WTC11 (cell line): ENCODE measurements around the gene TBC1D22A. TPM values are rescaled to one million over a fixed set of nuclear protein-coding genes. Genes with fewer than 3 reads are reported as not detected.
A peak's percentile ranks its signal among the peaks of the same experiment; 100 is the strongest.

Experiments
- ATAC-seq: fragments of 200-7000 bp; cut with Tn5 transposase; 2 replicates; pipeline ENCODE4 v1.10.0; 2021; ENCODE audit warnings: mild to moderate bottlenecking, moderate library complexity
- CTCF ChIA-PET: fragments of 300-600 bp; sonication (Branson Sonifier 250); formaldehyde crosslinking; loops from one replicate; lab custom pipeline; 2021; ENCODE audit warnings: antibody characterized with exemption; lab: Charles Lee
- POLR2A ChIA-PET: fragments of 350-600 bp; sonication (Branson Sonifier 250); formaldehyde crosslinking; loops from one replicate; lab custom pipeline; 2021; ENCODE audit warnings: antibody characterized with exemption; lab: Charles Lee
- DNase-seq: peaks from one replicate; pipeline ENCODE4 v3.0.0; 2021; ENCODE audit warnings: low spot score
- H3K27ac Mint-ChIP-seq: 2 replicates; pipeline ENCODE4 v1.8.0; 2021; ENCODE audit warnings: mixed read lengths
- H3K27me3 Mint-ChIP-seq: 2 replicates; pipeline ENCODE4 v1.8.0; 2021; ENCODE audit warnings: low read depth, mild to moderate bottlenecking, moderate library complexity, mixed read lengths
- H3K36me3 Mint-ChIP-seq: 2 replicates; pipeline ENCODE4 v1.8.0; 2021; ENCODE audit warnings: mixed read lengths
- H3K4me1 Mint-ChIP-seq: 2 replicates; pipeline ENCODE4 v1.8.0; 2022; ENCODE audit warnings: mixed read lengths
- H3K4me3 Mint-ChIP-seq: 2 replicates; pipeline ENCODE4 v1.8.0; 2021; ENCODE audit warnings: mild to moderate bottlenecking, moderate library complexity, mixed read lengths
- H3K9me3 Mint-ChIP-seq: 2 replicates; pipeline ENCODE4 v1.8.0; 2021; ENCODE audit warnings: mixed read lengths
- CTCF ChIP-seq: fragments of 200-600 bp; IDR thresholded peaks from 2 replicates; pipeline ENCODE4 v1.8.0; 2022; ENCODE audit warnings: antibody characterized with exemption
- ETV6 ChIP-seq: sonication (generic); formaldehyde crosslinking; IDR thresholded peaks from 2 replicates; pipeline ENCODE4 v1.8.1; 2022; ENCODE audit warnings: mild to moderate bottlenecking, missing genetic modification reagents
- FOXP4 ChIP-seq: sonication (generic); formaldehyde crosslinking; IDR thresholded peaks from 2 replicates; pipeline ENCODE4 v1.8.0; 2022; ENCODE audit warnings: mild to moderate bottlenecking, missing genetic modification reagents
- GABPB1 ChIP-seq: sonication (generic); formaldehyde crosslinking; IDR thresholded peaks from 2 replicates; pipeline ENCODE4 v1.8.1; 2023; ENCODE audit warnings: mild to moderate bottlenecking, missing genetic modification reagents
- HMGXB4 ChIP-seq: sonication (generic); formaldehyde crosslinking; IDR thresholded peaks from 2 replicates; pipeline ENCODE4 v1.8.1; 2023; ENCODE audit warnings: mild to moderate bottlenecking, moderate library complexity, missing genetic modification reagents
- KAT7 ChIP-seq: sonication (generic); formaldehyde crosslinking; IDR thresholded peaks from 2 replicates; pipeline ENCODE4 v1.8.1; 2023; ENCODE audit warnings: missing genetic modification reagents, mild to moderate bottlenecking, borderline replicate concordance
- MLX ChIP-seq: sonication (generic); formaldehyde crosslinking; IDR thresholded peaks from 2 replicates; pipeline ENCODE4 v1.8.1; 2023; ENCODE audit warnings: mild to moderate bottlenecking, missing genetic modification reagents, moderate library complexity
- NR1H2 ChIP-seq: sonication (generic); formaldehyde crosslinking; IDR thresholded peaks from 2 replicates; pipeline ENCODE4 v1.9.0; 2021; ENCODE audit warnings: mild to moderate bottlenecking, moderate library complexity, missing genetic modification reagents
- NR3C1 ChIP-seq: sonication (generic); formaldehyde crosslinking; conservative IDR thresholded peaks from 2 replicates; pipeline ENCODE4 v1.8.1; 2023; ENCODE audit warnings: low read depth, mild to moderate bottlenecking, missing genetic modification reagents
- PREB ChIP-seq: sonication (generic); formaldehyde crosslinking; IDR thresholded peaks from 2 replicates; pipeline ENCODE4 v1.8.1; 2022; ENCODE audit warnings: mild to moderate bottlenecking, missing genetic modification reagents, moderate library complexity, borderline replicate concordance
- RORB ChIP-seq: fragments of 250-450 bp; sonication (Bioruptor Pico); IDR thresholded peaks from 2 replicates; pipeline ENCODE4 v1.9.0; 2021; ENCODE audit warnings: mild to moderate bottlenecking
- TCF7 ChIP-seq: sonication (generic); formaldehyde crosslinking; IDR thresholded peaks from 2 replicates; pipeline ENCODE4 v1.8.0; 2022; ENCODE audit warnings: mild to moderate bottlenecking, low read depth, missing genetic modification reagents, moderate library complexity
- ZBTB21 ChIP-seq: sonication (generic); formaldehyde crosslinking; IDR thresholded peaks from 2 replicates; pipeline ENCODE4 v1.8.1; 2023; ENCODE audit warnings: mild to moderate bottlenecking, missing genetic modification reagents, borderline replicate concordance
- ZNF416 ChIP-seq: fragments of 250-450 bp; sonication (Bioruptor Pico); IDR thresholded peaks from 2 replicates; pipeline ENCODE4 v1.9.0; 2021; ENCODE audit warnings: mild to moderate bottlenecking, inconsistent platforms
- ZNF425 ChIP-seq: fragments of 250-450 bp; sonication (Bioruptor Pico); conservative IDR thresholded peaks from 2 replicates; pipeline ENCODE4 v1.9.0; 2021; ENCODE audit warnings: mild to moderate bottlenecking
- ZSCAN18 ChIP-seq: fragments of 250-450 bp; sonication (Bioruptor Pico); IDR thresholded peaks from 2 replicates; pipeline ENCODE4 v2.1.2; 2022; ENCODE audit warnings: mild to moderate bottlenecking, moderate library complexity
- total RNA-seq: library from RNA; stranded (reverse); gene quantifications from 3 replicates; pipeline ENCODE4 v1.2.3, GENCODE V29; 2021

The TBC1D22A gene
- total RNA-seq, 1 experiment from 2014 or later = 18.1 TPM

GRCh38 chr22:46798041-46798365 lies 35.6 kb downstream of the TBC1D22A start:
- no peaks in the 10 kb centered on the region for H3K9me3 Mint-ChIP-seq
- peaks cover 15% of the 10 kb centered on the region; the same call in 1 of the 2 replicates for H3K36me3 Mint-ChIP-seq
- TF ChIP-seq PREB (CRISPR knock-in tag) = no peak
- TF ChIP-seq ZSCAN18 (CRISPR knock-in tag) = no peak
- TF ChIP-seq NR1H2 (CRISPR knock-in tag) = no peak
- TF ChIP-seq FOXP4 (CRISPR knock-in tag) = no peak
- no peak for TF ChIP-seq ZNF425 (CRISPR knock-in tag)
- TF ChIP-seq ETV6 (CRISPR knock-in tag) = no peak
- TF ChIP-seq NR3C1 (CRISPR knock-in tag) = no peak
- TF ChIP-seq GABPB1 = no peak
- no peak for TF ChIP-seq KAT7 (CRISPR knock-in tag)
- no peak for TF ChIP-seq RORB (CRISPR knock-in tag)
- no peak for TF ChIP-seq TCF7
- no peak for TF ChIP-seq MLX
- no peak for TF ChIP-seq ZBTB21 (CRISPR knock-in tag)
- TF ChIP-seq ZNF416 (CRISPR knock-in tag) = no peak
- TF ChIP-seq, all 79 proteins: peak for 0
- Mint-ChIP-seq H3K27me3 (no peaks in the 10 kb centered on the region), H3K27ac (no peak overlapping the region), H3K4me3 (no peak overlapping the region), H3K4me1 (no peaks in the 10 kb centered on the region)
- ATAC-seq (no peak), DNase-seq (no peak)
- ChIA-PET CTCF (interaction anchor here (1.0 to 1.6 kb wide), 8 partner anchors 9 to 168 kb away, joined by 3 to 17 read pairs (median 6); partner anchors contain the start of gene TBC1D22A), POLR2A (interaction anchor here (1.0 kb wide), 1 partner anchor 36 kb away, joined by 4 read pairs; the partner anchor contains the start of gene TBC1D22A)

- H3K27ac Mint-ChIP-seq = no peak overlapping the region
- H3K36me3 Mint-ChIP-seq = peaks cover 15% of the 10 kb centered on the region; the same call in 1 of the 2 replicates
- no peaks in the 10 kb centered on the region for H3K9me3 Mint-ChIP-seq
- DNase-seq (peak; percentile 87), ATAC-seq (peak; percentile 81)
- ChIA-PET CTCF (interaction anchor here (0.6 to 1.7 kb wide), 36 partner anchors 8 to 431 kb away, joined by 3 to 20 read pairs (median 4); partner anchors contain the start of genes CERK and TBC1D22A), POLR2A (interaction anchor here (1.0 kb wide), 1 partner anchor 36 kb away, joined by 4 read pairs; the partner anchor contains the start of gene TBC1D22A)
- no peak overlapping the region for H3K4me3 Mint-ChIP-seq
- TF ChIP-seq ETV6 (CRISPR knock-in tag) = 0 out of 2 replicates have a peak, but pooled peaks have one; percentile 18
- peak; percentile 71 for TF ChIP-seq GABPB1
- TF ChIP-seq HMGXB4 (CRISPR knock-in tag) = no peak; the same call in 1 of the 2 replicates
- TF ChIP-seq CTCF = peak; percentile 93
- peaks cover 3% of the 10 kb centered on the region for H3K4me1 Mint-ChIP-seq
- no peaks in the 10 kb centered on the region for H3K27me3 Mint-ChIP-seq
Measured at GRCh38 chr22:46798366-46799350, 36.2 kb downstream of the TBC1D22A start.
